HL-60 (cell line): Measurements from ENCODE around the gene PTGR1.
A peak's percentile ranks its signal among the peaks of the same experiment; 100 is the strongest.

Source experiments
- DNase-seq, 2 experiments: peaks; one replicate each; pipeline ENCODE4 v3.0.0-alpha.2; 2010 to 2020; ENCODE audit warnings: low read depth in 1 of 2, low spot score in 1 of 2
- H3K27ac ChIP-seq: fragments of 250-450 bp; sonication (Bioruptor Pico); replicated peaks from 2 replicates; pipeline ENCODE4 v1.5.1; 2020; ENCODE audit warnings: mild to moderate bottlenecking, moderate library complexity
- H3K27me3 ChIP-seq: fragments of 250-450 bp; sonication (Bioruptor Pico); 2 replicates; pipeline ENCODE4 v1.5.1; 2021; ENCODE audit warnings: mild to moderate bottlenecking, moderate library complexity; ENCODE audit not compliant: insufficient read depth, poor library complexity, severe bottlenecking
- H3K4me3 ChIP-seq: replicated peaks from 2 replicates; pipeline ENCODE4 v1.5.1; 2011; ENCODE audit warnings: mild to moderate bottlenecking, control low read depth, low read length; ENCODE audit not compliant: insufficient read depth
- CTCF ChIP-seq: IDR thresholded peaks from one replicate; pipeline ENCODE4 v1.5.1; 2011; ENCODE audit warnings: low read length, control low read depth, inconsistent platforms; ENCODE audit not compliant: insufficient read depth
- GABPA ChIP-seq: IDR thresholded peaks from 2 replicates; pipeline ENCODE4 v1.6.1; 2012; ENCODE audit warnings: low read depth
- POLR2AphosphoS5 ChIP-seq: IDR thresholded peaks from 2 replicates; pipeline ENCODE4 v1.6.1; 2012; ENCODE audit warnings: low read depth
- SPI1 ChIP-seq: IDR thresholded peaks from 2 replicates; pipeline ENCODE4 v1.6.1; 2012; ENCODE audit warnings: low read depth, mild to moderate bottlenecking, borderline replicate concordance
- TF ChIP-seq, protein P1 (sequence below): IDR thresholded peaks from 2 replicates; pipeline ENCODE4 v1.6.1; 2012; ENCODE audit warnings: low read depth; ENCODE audit not compliant: insufficient replicate concordance

PTGR1 gene

DNA sequence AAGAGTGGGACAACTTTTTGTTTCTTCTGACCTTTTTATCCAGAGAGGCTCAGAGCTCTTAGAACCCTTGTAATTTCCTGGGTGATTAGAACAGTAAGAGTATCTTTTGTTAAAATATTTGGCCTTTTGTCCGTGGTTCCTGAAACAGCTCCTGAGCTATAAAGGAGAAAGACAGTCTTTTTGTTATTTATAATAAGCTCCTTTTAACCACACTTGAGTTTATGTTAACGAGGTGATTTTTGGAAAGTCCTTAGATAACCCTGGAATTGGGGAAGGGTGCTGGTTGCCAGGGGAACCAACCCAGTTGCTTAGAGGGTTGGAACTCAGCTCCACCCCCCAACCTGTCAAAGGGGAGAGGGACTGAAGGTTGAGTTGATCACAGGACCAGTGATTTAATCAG, 69.7 kb downstream of the PTGR1 start:
- H3K27me3 ChIP-seq, result no peaks in the 10 kb centered on the region
- no peak overlapping the region for H3K27ac ChIP-seq
- TF ChIP-seq CTCF (no peak), POLR2AphosphoS5 (no peak), GABPA (no peak), SPI1 (no peak)
- TF ChIP-seq, protein P1, sequence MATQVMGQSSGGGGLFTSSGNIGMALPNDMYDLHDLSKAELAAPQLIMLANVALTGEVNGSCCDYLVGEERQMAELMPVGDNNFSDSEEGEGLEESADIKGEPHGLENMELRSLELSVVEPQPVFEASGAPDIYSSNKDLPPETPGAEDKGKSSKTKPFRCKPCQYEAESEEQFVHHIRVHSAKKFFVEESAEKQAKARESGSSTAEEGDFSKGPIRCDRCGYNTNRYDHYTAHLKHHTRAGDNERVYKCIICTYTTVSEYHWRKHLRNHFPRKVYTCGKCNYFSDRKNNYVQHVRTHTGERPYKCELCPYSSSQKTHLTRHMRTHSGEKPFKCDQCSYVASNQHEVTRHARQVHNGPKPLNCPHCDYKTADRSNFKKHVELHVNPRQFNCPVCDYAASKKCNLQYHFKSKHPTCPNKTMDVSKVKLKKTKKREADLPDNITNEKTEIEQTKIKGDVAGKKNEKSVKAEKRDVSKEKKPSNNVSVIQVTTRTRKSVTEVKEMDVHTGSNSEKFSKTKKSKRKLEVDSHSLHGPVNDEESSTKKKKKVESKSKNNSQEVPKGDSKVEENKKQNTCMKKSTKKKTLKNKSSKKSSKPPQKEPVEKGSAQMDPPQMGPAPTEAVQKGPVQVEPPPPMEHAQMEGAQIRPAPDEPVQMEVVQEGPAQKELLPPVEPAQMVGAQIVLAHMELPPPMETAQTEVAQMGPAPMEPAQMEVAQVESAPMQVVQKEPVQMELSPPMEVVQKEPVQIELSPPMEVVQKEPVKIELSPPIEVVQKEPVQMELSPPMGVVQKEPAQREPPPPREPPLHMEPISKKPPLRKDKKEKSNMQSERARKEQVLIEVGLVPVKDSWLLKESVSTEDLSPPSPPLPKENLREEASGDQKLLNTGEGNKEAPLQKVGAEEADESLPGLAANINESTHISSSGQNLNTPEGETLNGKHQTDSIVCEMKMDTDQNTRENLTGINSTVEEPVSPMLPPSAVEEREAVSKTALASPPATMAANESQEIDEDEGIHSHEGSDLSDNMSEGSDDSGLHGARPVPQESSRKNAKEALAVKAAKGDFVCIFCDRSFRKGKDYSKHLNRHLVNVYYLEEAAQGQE, result no peak
- DNase-seq, result no peak
- H3K4me3 ChIP-seq, result no peak overlapping the region

DNA sequence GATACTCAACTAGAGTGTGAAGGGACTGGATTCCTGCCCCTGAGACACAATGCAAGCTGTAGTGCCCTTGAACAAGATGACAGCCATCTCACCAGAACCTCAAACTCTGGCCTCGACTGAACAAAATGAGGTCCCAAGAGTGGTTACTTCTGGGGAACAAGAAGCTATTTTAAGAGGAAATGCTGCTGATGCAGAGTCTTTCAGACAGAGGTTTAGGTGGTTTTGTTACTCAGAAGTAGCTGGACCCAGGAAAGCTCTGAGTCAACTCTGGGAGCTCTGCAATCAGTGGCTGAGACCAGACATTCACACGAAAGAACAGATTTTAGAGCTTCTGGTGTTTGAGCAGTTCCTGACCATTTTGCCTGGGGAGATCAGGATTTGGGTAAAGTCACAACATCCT, 72.1 kb downstream of the PTGR1 start:
- H3K27ac ChIP-seq, result no peak overlapping the region
- H3K4me3 ChIP-seq, result no peak overlapping the region
- no peak for DNase-seq
- TF ChIP-seq POLR2AphosphoS5 (no peak), GABPA (no peak)
- TF ChIP-seq, protein P1, result no peak
- H3K27me3 ChIP-seq, result no peaks in the 10 kb centered on the region

DNA sequence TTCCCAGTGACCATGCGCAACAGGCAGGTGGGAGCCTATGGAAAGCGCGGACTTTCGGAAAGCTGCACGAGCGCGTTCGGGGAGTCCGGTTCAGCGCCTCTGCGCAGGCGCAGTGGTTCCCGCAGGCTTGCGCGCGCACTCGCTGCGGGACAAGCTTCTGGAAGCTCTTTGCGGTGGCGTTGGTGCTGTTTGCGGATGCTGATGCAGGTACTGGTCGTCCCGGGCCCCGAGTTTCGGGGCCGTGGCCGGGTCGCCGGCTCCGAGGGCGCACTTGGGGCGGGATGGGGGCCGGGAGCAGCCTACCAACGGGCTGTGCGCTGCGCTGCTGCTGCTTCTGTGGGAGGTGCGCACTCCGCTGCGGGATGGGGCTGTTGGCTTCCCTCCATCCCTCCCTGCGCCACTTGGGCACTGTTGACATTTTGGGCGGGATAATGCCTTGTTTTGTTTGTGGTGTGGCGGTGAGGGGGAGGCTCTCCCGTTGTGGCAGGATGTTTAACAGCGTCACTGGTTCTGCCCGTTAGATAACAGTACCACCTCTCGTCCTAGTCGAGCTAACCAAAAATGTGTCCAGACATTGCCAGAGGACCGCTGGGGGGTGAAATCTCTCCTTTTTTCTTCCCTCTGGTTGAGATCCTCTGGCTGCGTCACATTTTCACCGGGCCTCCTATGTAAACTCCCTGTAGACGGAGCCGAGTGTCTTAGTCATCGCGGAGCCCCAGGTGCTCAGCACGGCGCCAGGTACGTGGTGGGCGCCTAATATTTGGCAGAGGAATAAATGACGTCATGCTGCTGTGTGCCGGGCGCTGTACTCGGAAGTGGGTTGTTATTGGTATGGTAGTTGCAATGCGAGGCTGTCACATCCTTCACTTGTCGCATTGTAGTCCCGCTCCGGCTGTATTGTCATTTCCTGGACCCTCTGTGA, 74.1 kb downstream of the PTGR1 start, which contains the start of gene ZNF483:
Gene ZNF483, plus strand, starts transcription at position 124 of the 922 bp plus-strand sequence. CDS start 2,217 bp downstream, outside the sequence.
- no peak for TF ChIP-seq POLR2AphosphoS5
- TF ChIP-seq CTCF, result no peak
- TF ChIP-seq GABPA, result no peak
- TF ChIP-seq, protein P1, result no peak
- no peak for TF ChIP-seq SPI1
- H3K4me3 ChIP-seq, result no peak within 1 kb of the TSS
- no peak within 1 kb of the TSS for H3K27ac ChIP-seq
- H3K27me3 ChIP-seq, result no peaks in the 10 kb centered on the region
- DNase-seq, result peak in 1 of 2 experiments; percentile 45
